ENCODE measurements around the gene HTT.

The HTT gene

GRCh38 chr4:3257556-3258482 lies 183.3 kb downstream of the HTT start:
- TF ChIP-seq GATA1 (IDR thresholded peaks at IDR 0.05; ENCODE audit: low read depth, low read length): no peak
- TF ChIP-seq POLR2A (IDR thresholded peaks at IDR 0.05; ENCODE audit: low read length): no peak
- no peak for DNase-seq

- DNase-seq: no peak
- TF ChIP-seq GATA1 (IDR thresholded peaks at IDR 0.05; ENCODE audit: low read depth, low read length) (no peak), POLR2A (IDR thresholded peaks at IDR 0.05; ENCODE audit: low read length) (no peak)
These were observed 187.1 kb downstream of the HTT start for GRCh38 chr4:3261411-3262207.

GRCh38 chr4:3262208-3263052 lies 187.9 kb downstream of the HTT start:
- no peak for DNase-seq
- TF ChIP-seq POLR2A (IDR thresholded peaks at IDR 0.05; ENCODE audit: low read length) (no peak), GATA1 (IDR thresholded peaks at IDR 0.05; ENCODE audit: low read depth, low read length) (no peak)

- TF ChIP-seq GATA1 (IDR thresholded peaks at IDR 0.05; ENCODE audit: low read depth, low read length): no peak
- no peak for DNase-seq
These were observed 188.8 kb downstream of the HTT start for GRCh38 chr4:3263053-3263875.

GRCh38 chr4:3263876-3264193 lies 189.4 kb downstream of the HTT start:
- no peak for DNase-seq
- TF ChIP-seq GATA1 (IDR thresholded peaks at IDR 0.05; ENCODE audit: low read depth, low read length): no peak
- TF ChIP-seq POLR2A (IDR thresholded peaks at IDR 0.05; ENCODE audit: low read length): no peak

- TF ChIP-seq GATA1 (IDR thresholded peaks at IDR 0.05; ENCODE audit: low read depth, low read length) (no peak), POLR2A (IDR thresholded peaks at IDR 0.05; ENCODE audit: low read length) (no peak)
- no peak for DNase-seq
These were observed 191.6 kb downstream of the HTT start for GRCh38 chr4:3266076-3266475.

- no peak for DNase-seq
- TF ChIP-seq POLR2A (IDR thresholded peaks at IDR 0.05; ENCODE audit: low read length): no peak
- TF ChIP-seq GATA1 (IDR thresholded peaks at IDR 0.05; ENCODE audit: low read depth, low read length): no peak
These were observed 193.3 kb downstream of the HTT start for GRCh38 chr4:3267576-3268394.

GRCh38 chr4:3268395-3269104 lies 194.1 kb downstream of the HTT start:
- TF ChIP-seq POLR2A (IDR thresholded peaks at IDR 0.05; ENCODE audit: low read length): no peak
- TF ChIP-seq GATA1 (IDR thresholded peaks at IDR 0.05; ENCODE audit: low read depth, low read length): no peak
- DNase-seq: no peak

- TF ChIP-seq GATA1 (IDR thresholded peaks at IDR 0.05; ENCODE audit: low read depth, low read length) (no peak), POLR2A (IDR thresholded peaks at IDR 0.05; ENCODE audit: low read length) (no peak)
- no peak for DNase-seq
These were observed 194.8 kb downstream of the HTT start for GRCh38 chr4:3269105-3269927.

- TF ChIP-seq POLR2A (IDR thresholded peaks at IDR 0.05; ENCODE audit: low read length) (no peak), GATA1 (IDR thresholded peaks at IDR 0.05; ENCODE audit: low read depth, low read length) (no peak)
- DNase-seq: no peak
These were observed 195.6 kb downstream of the HTT start for GRCh38 chr4:3269991-3270611.

GRCh38 chr4:3271131-3271530 lies 196.7 kb downstream of the HTT start:
- TF ChIP-seq GATA1 (IDR thresholded peaks at IDR 0.05; ENCODE audit: low read depth, low read length) (no peak), POLR2A (IDR thresholded peaks at IDR 0.05; ENCODE audit: low read length) (no peak)
- DNase-seq: no peak
